Activated B cell treated with CpG ODN at 0.5 μM for 24 hours (primary cell): ENCODE data around the gene AGAP1. TPM values are rescaled to one million over a fixed set of nuclear protein-coding genes. Genes with fewer than 3 reads are reported as not detected.

ENCODE experiments used
- ATAC-seq: fragments of 200-7000 bp; cut with Tn5 transposase; one replicate; pipeline ENCODE4 v1.10.0; 2021; ENCODE audit warnings: low read depth, mild to moderate bottlenecking, moderate library complexity
- CTCF ChIA-PET: fragments of 350-600 bp; sonication (Branson Sonifier 250); formaldehyde crosslinking; loops from one replicate; lab custom pipeline; 2021; ENCODE audit warnings: antibody characterized with exemption; lab: Charles Lee
- POLR2A ChIA-PET: fragments of 350-600 bp; sonication (Branson Sonifier 250); formaldehyde crosslinking; loops from one replicate; lab custom pipeline; 2021; ENCODE audit warnings: antibody characterized with exemption; lab: Charles Lee
- DNase-seq: peaks from one replicate; pipeline ENCODE4 v3.0.0; 2022
- H3K27ac Mint-ChIP-seq: one replicate; pipeline ENCODE4 v1.8.0; 2020; ENCODE audit warnings: mixed read lengths
- H3K27me3 Mint-ChIP-seq: one replicate; pipeline ENCODE4 v1.8.0; 2021; ENCODE audit warnings: mixed read lengths
- H3K36me3 Mint-ChIP-seq: one replicate; pipeline ENCODE4 v1.8.0; 2021; ENCODE audit warnings: low read depth, mixed read lengths
- H3K4me1 Mint-ChIP-seq: one replicate; pipeline ENCODE4 v1.8.0; 2021; ENCODE audit warnings: mixed read lengths
- H3K4me3 Mint-ChIP-seq: one replicate; pipeline ENCODE4 v1.8.0; 2020; ENCODE audit warnings: mild to moderate bottlenecking, mixed read lengths
- H3K9me3 Mint-ChIP-seq: one replicate; pipeline ENCODE4 v1.8.0; 2020; ENCODE audit warnings: mixed read lengths
- CTCF ChIP-seq: fragments of 200-600 bp; IDR thresholded peaks from one replicate; pipeline ENCODE4 v1.8.0; 2022; ENCODE audit warnings: antibody characterized with exemption, mild to moderate bottlenecking
- intact Hi-C: fragments of 100-400 bp; cut with micrococcal nuclease; formaldehyde crosslinking; loops from one replicate; pipeline ENCODE4 v1.15.1; 2024
- total RNA-seq: library from RNA; stranded (reverse); gene quantifications from 2 replicates; pipeline ENCODE4 v1.2.3, GENCODE V29; 2022

AGAP1 gene
- total RNA-seq, 1 donor from 2014 or later = not detected

GRCh38 chr2:235984552-235984951 is 490.7 kb downstream of the AGAP1 start:
- POLR2A ChIA-PET = no interaction called here
- Mint-ChIP-seq H3K4me1 (no peaks in the 10 kb centered on the region), H3K9me3 (peaks cover 3% of the 10 kb centered on the region), H3K27me3 (peaks cover 3% of the 10 kb centered on the region), H3K27ac (no peak overlapping the region), H3K36me3 (no peaks in the 10 kb centered on the region), H3K4me3 (no peak overlapping the region)
- CTCF ChIA-PET = no interaction called here
- ATAC-seq = no peak
- no peak for TF ChIP-seq CTCF
- DNase-seq = no peak
- intact Hi-C loops = no loop called here

DNA sequence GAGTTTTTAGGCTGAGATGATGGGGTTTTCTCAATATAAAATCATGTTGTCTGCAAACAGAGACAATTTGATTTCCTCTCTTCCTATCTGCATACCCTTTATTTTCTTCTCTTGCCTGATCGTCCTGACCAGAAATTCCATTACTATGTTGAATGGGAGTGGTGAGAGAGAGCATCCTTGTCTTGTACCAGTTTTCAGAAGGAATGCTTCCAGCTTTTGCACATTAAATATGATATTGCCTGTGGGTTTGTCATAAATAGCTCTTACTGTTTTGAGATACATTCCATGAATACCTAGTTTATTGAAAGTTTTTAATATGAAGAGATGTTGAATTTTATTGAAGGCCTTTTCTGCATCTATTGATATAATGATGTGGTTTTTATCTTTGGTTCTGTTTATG is 492.5 kb downstream of the AGAP1 start:
- Mint-ChIP-seq H3K4me3 (no peak overlapping the region), H3K27ac (no peak overlapping the region), H3K9me3 (peaks cover 3% of the 10 kb centered on the region), H3K36me3 (no peaks in the 10 kb centered on the region), H3K4me1 (no peaks in the 10 kb centered on the region), H3K27me3 (peaks cover 3% of the 10 kb centered on the region)
- TF ChIP-seq CTCF = no peak
- ATAC-seq = no peak
- ChIA-PET POLR2A (no interaction called here), CTCF (no interaction called here)
- intact Hi-C loops = no loop called here
- no peak for DNase-seq

DNA sequence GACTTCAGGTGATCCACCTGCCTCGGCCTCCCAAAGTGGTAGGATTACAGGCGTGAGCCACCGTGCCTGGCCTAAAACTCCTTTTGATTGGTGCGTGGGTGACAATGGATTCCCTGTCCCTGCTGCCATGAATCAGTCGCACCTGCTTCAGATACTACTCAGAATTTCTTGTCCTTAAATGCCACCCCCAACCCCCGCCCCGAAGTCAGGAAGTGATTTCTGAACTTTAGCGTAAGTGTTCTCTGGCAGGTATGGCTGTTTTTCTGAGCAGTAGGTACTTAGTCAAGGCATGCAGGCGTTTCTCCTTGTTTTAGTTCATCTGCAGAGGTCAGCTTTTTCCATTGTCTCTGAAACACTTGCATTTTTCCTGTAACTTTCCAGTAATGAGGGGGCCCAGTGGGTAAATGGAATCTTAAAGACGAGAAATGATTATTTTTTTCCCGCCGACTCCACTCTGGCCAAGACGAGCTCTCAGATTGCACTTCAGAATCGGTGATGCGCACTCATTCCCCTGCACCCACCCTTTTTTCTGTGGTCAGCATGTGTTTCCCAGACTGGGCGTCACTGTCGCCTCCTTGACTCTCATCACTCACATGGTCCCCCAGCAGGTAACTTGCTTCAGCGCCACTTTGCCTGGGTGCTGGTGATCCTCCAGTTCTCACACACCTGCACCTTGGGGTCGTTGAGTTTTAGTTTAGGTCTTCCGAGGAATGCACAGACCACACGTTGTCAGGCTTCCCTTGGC is 494.6 kb downstream of the AGAP1 start:
- no peak for TF ChIP-seq CTCF
- peaks cover 3% of the 10 kb centered on the region for H3K27me3 Mint-ChIP-seq
- H3K9me3 Mint-ChIP-seq = peaks cover 3% of the 10 kb centered on the region
- no peak for DNase-seq
- ChIA-PET POLR2A (no interaction called here), CTCF (no interaction called here)
- intact Hi-C loops = no loop called here
- H3K4me1 Mint-ChIP-seq = no peaks in the 10 kb centered on the region
- ATAC-seq = no peak
- H3K27ac Mint-ChIP-seq = no peak overlapping the region
- no peaks in the 10 kb centered on the region for H3K36me3 Mint-ChIP-seq
- H3K4me3 Mint-ChIP-seq = no peak overlapping the region

DNA sequence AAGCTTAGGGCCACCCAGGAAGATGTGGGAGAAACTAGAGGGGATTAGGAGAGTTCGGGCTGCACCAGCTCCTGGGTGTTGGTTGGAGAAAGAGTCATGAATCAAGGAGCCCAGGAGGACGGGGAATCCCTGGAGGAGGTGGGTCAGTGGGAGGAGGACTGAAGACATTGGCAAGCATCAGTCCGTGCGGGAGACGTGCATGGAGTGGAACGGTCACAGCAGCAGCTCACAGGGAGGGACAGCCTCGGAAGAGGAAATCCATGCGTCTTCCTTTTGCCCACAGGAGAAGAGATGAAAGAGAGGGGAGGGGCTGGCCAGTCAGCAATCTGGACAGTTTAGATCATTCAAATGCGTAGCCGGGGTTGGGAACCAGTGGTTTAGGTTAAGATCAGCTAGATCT is 495.7 kb downstream of the AGAP1 start:
- ChIA-PET CTCF (no interaction called here), POLR2A (no interaction called here)
- ATAC-seq = no peak
- intact Hi-C loops = no loop called here
- Mint-ChIP-seq H3K9me3 (peaks cover 3% of the 10 kb centered on the region), H3K36me3 (no peaks in the 10 kb centered on the region), H3K4me3 (no peak overlapping the region), H3K27ac (no peak overlapping the region), H3K27me3 (peaks cover 3% of the 10 kb centered on the region), H3K4me1 (no peaks in the 10 kb centered on the region)
- TF ChIP-seq CTCF = no peak
- DNase-seq = no peak

DNA sequence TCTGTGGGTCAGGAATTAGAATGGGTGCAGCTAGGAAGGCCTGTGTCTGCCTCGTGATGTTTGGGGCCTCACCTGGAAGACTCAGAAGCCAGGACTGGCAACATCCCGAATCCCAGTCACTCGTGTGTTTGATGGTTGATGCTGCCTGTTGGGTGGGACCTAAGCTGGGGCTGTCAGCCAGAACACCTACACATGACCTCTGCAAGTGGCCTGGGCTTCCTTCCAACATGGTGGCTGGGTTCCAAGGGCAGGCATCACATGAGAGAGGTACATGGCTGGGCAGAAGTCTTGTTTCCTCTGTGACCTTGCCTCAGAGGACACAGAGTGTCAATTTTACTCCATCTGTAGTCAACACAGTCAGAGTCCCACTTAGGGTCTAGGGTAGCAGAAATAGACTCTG is 496.5 kb downstream of the AGAP1 start:
- no peaks in the 10 kb centered on the region for H3K36me3 Mint-ChIP-seq
- H3K27me3 Mint-ChIP-seq = peaks cover 3% of the 10 kb centered on the region
- peaks cover 3% of the 10 kb centered on the region for H3K9me3 Mint-ChIP-seq
- TF ChIP-seq CTCF = no peak
- intact Hi-C loops = no loop called here
- no peaks in the 10 kb centered on the region for H3K4me1 Mint-ChIP-seq
- DNase-seq = no peak
- POLR2A ChIA-PET = no interaction called here
- no peak overlapping the region for H3K4me3 Mint-ChIP-seq
- CTCF ChIA-PET = no interaction called here
- H3K27ac Mint-ChIP-seq = no peak overlapping the region
- ATAC-seq = no peak
